Prostate gland (tissue), 2 donors: ENCODE results near the gene PTEN.

ENCODE experiments used
- CTCF ChIP-seq, 4 experiments: fragments of 200-600 bp in 2 of 4; fragments of 450-650 bp in 2 of 4; sonication (generic) in 2 of 4; IDR thresholded peaks; 1 replicate in 3 of 4; 2 replicates in 1 of 4; pipeline ENCODE4 v1.5.1; 2016 to 2019; ENCODE audit warnings: antibody characterized with exemption in 4 of 4, mild to moderate bottlenecking in 2 of 4, moderate library complexity in 2 of 4
- POLR2A ChIP-seq: fragments of 450-650 bp; IDR thresholded peaks from one replicate; pipeline ENCODE4 v1.6.1; 2016; ENCODE audit warnings: antibody characterized with exemption, mild to moderate bottlenecking

DNA sequence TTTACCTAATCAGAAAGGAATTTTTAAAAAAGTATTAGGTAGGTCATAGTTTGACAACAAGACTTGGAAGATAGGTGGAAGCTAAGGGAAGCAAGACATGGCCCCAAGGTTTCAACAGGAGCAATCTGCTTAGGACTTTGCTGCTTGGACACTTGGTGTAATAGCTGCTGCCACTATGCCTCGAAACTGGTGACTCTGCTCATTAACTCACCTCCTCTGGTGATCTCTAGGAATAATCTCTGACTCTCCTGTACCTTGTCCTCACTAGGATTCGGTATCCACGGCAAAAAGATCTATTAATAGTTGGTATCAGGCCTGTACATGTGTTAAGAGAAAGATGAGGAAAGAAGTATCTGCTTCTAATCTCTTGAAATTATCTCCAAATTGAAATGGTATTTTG lies 53.1 kb downstream of the PTEN start:
- no peak for TF ChIP-seq CTCF (IDR thresholded peaks at IDR 0.05)
- TF ChIP-seq POLR2A: no peak
